K562 (cell line): Measurements from ENCODE around the gene HRCT1. TPM values are rescaled to one million over a fixed set of nuclear protein-coding genes. Genes with fewer than 3 reads are reported as not detected.
A peak's percentile ranks its signal among the peaks of the same experiment; 100 is the strongest.

Experiments
- ATAC-seq: fragments of 200-7000 bp; cut with Tn5 transposase; 3 replicates; pipeline ENCODE4 v1.9.1; 2020; ENCODE audit warnings: moderate library complexity
- BruUV-seq: library from RNA; stranded (reverse); fragments of 400-500 nt; replicated peaks from 2 replicates; lab custom pipeline; 2021; lab: Mats Ljungman, UMichigan
- CTCF ChIA-PET: fragments of 300-600 bp; formaldehyde crosslinking; extraction: SDS; loops from one replicate; lab custom pipeline; 2021; ENCODE audit warnings: low intra/inter-chr PET ratio; lab: Yijun Ruan, JAX
- POLR2A ChIA-PET: fragments of 300-600, 350-650 bp; sonication (Branson Sonifier 250); formaldehyde crosslinking; extraction: SDS; loops from one replicate; lab custom pipeline; 2021; ENCODE audit warnings: antibody characterized with exemption, inconsistent platforms; lab: Yijun Ruan, JAX
- DNase-seq, 4 experiments: peaks; one replicate each; pipeline versions ENCODE4 v3.0.0 to v3.0.0-alpha.2; 2011 to 2018; ENCODE audit warnings: low spot score in 3 of 4, mixed read lengths in 3 of 4; ENCODE audit errors: extremely low read depth in 1 of 4
- FAIRE-seq: peaks from 2 replicates; lab custom pipeline; 2011; peaks lifted over from hg19 to GRCh38; lab: Jason Lieb, UNC
- H2AFZ ChIP-seq: 2 replicates; pipeline ENCODE4 v1.6.0; 2011; ENCODE audit warnings: low read depth, low read length, control low read depth, inconsistent platforms
- H3K27ac ChIP-seq: fragments of 200-600 bp; 3 replicates; pipeline ENCODE4 v1.8.0; 2011; ENCODE audit warnings: low read depth, mild to moderate bottlenecking, control low read depth, inconsistent platforms, low read length, moderate library complexity, mixed read lengths; ENCODE audit errors: extremely low read depth
- H3K27me3 ChIP-seq, 2 experiments: fragments of 300-600 bp in 1 of 2; 2 replicates in 1 of 2; 3 replicates in 1 of 2; pipeline versions ENCODE4 v1.6.0 to v1.8.0; 2011; ENCODE audit warnings: inconsistent platforms in 2 of 2, low read length in 2 of 2, mild to moderate bottlenecking in 1 of 2, mixed read lengths in 1 of 2, moderate library complexity in 1 of 2; ENCODE audit not compliant: control insufficient read depth in 2 of 2, insufficient read depth in 2 of 2
- H3K36me3 ChIP-seq: fragments of 300-600 bp; 3 replicates; pipeline ENCODE4 v1.8.0; 2011; ENCODE audit warnings: mild to moderate bottlenecking, low read length, inconsistent platforms; ENCODE audit not compliant: control insufficient read depth, insufficient read depth
- H3K4me1 ChIP-seq, 2 experiments: fragments of 200-600 bp in 1 of 2; replicated peaks in 1 of 2; 2 replicates in 1 of 2; 3 replicates in 1 of 2; pipeline versions ENCODE4 v1.5.1 to v1.8.0; 2011; ENCODE audit warnings: inconsistent platforms in 2 of 2, low read length in 2 of 2, mild to moderate bottlenecking in 1 of 2, mixed read lengths in 1 of 2, moderate library complexity in 1 of 2; ENCODE audit not compliant: control insufficient read depth in 2 of 2, insufficient read depth in 2 of 2
- H3K4me2 ChIP-seq: 2 replicates; pipeline ENCODE4 v1.6.1; 2011; ENCODE audit warnings: low read length, control low read depth, inconsistent platforms, mixed read lengths; ENCODE audit not compliant: insufficient read depth
- H3K4me3 ChIP-seq: fragments of 200-600 bp; sonication (generic), shearing (Covaris generic); 2 replicates; pipeline ENCODE4 v1.5.1; 2016; ENCODE audit warnings: control low read depth, inconsistent platforms
- H3K79me2 ChIP-seq: fragments of 200-600 bp; 3 replicates; pipeline ENCODE4 v1.8.0; 2011; ENCODE audit warnings: low read length, inconsistent platforms; ENCODE audit not compliant: control insufficient read depth, insufficient read depth
- H3K9ac ChIP-seq, 2 experiments: 2 replicates each; pipeline versions ENCODE4 v1.6.0 to v1.6.1; 2011; ENCODE audit warnings: low read depth in 2 of 2, low read length in 2 of 2, control low read depth in 1 of 2, inconsistent platforms in 1 of 2, mild to moderate bottlenecking in 1 of 2, mixed read lengths in 1 of 2; ENCODE audit not compliant: insufficient read depth in 1 of 2
- H3K9me1 ChIP-seq: one replicate; pipeline ENCODE4 v1.6.0; 2011; ENCODE audit warnings: inconsistent platforms, mild to moderate bottlenecking, low read length, moderate library complexity; ENCODE audit not compliant: control insufficient read depth, insufficient read depth
- H3K9me3 ChIP-seq: replicated peaks from 2 replicates; pipeline ENCODE4 v1.5.1; 2011; ENCODE audit warnings: low read depth, low read length, inconsistent platforms; ENCODE audit not compliant: control insufficient read depth, insufficient read depth
- H4K20me1 ChIP-seq: replicated peaks from 2 replicates; pipeline ENCODE4 v1.6.1; 2011; ENCODE audit warnings: low read length, inconsistent platforms, mixed read lengths; ENCODE audit not compliant: control insufficient read depth, insufficient read depth
- CBX1 ChIP-seq: sonication (generic); IDR thresholded peaks from 2 replicates; pipeline ENCODE4 v1.6.1; 2016; ENCODE audit warnings: antibody characterized with exemption, low read depth, mild to moderate bottlenecking
- CEBPB ChIP-seq: fragments of 450-650 bp; IDR thresholded peaks from 2 replicates; pipeline ENCODE4 v1.6.1; 2016; ENCODE audit warnings: missing genetic modification characterization, missing compliant biosample characterization
- CEBPG ChIP-seq, 3 experiments: fragments of 200-800 bp in 1 of 3; sonication (Bioruptor generic) in 1 of 3; sonication (generic) in 1 of 3; formaldehyde crosslinking in 1 of 3; IDR thresholded peaks in 2 of 3; conservative IDR thresholded peaks in 1 of 3; 2 replicates each; pipeline versions ENCODE4 v1.6.1 to v1.8.0; 2016 to 2022; ENCODE audit warnings: missing compliant biosample characterization in 2 of 3, missing genetic modification characterization in 2 of 3, mild to moderate bottlenecking in 1 of 3, missing genetic modification reagents in 1 of 3
- DLX4 ChIP-seq: fragments of 250-450 bp; sonication (Bioruptor Pico); IDR thresholded peaks from 2 replicates; pipeline ENCODE4 v1.6.1; 2021; ENCODE audit warnings: mild to moderate bottlenecking
- DPF2 ChIP-seq: fragments of 450-650 bp; IDR thresholded peaks from 2 replicates; pipeline ENCODE4 v1.6.1; 2016
- TCFL5 ChIP-seq: fragments of 250-450 bp; sonication (Bioruptor Pico); conservative IDR thresholded peaks from 2 replicates; pipeline ENCODE4 v1.6.1; 2021; ENCODE audit warnings: mild to moderate bottlenecking, moderate library complexity, matching md5 sums
- ZNF12 ChIP-seq: sonication (generic); formaldehyde crosslinking; IDR thresholded peaks from 2 replicates; pipeline ENCODE4 v1.4.0; 2020; ENCODE audit warnings: mild to moderate bottlenecking, missing genetic modification reagents
- ZNF165 ChIP-seq: fragments of 250-450 bp; sonication (Bioruptor Pico); IDR thresholded peaks from 2 replicates; pipeline ENCODE4 v1.4.0; 2020; ENCODE audit warnings: borderline replicate concordance
- ZNF311 ChIP-seq: fragments of 250-450 bp; sonication (Bioruptor Pico); IDR thresholded peaks from 2 replicates; pipeline ENCODE4 v1.4.0; 2020; ENCODE audit warnings: mild to moderate bottlenecking, moderate library complexity
- WGBS: fragments of 100-300 bp; shearing (Covaris generic); methylation state at CpG from one replicate; pipeline ENCODE4 v1.1.6; 2016; ENCODE audit warnings: low coverage, mixed read lengths; ENCODE audit not compliant: insufficient coverage; ENCODE audit errors: missing lambda C conversion rate; 5-methylcytosine and 5-hydroxymethylcytosine counted together
- in situ Hi-C: fragments of 300-500 bp; cut with MboI; formaldehyde crosslinking; loops from 4 replicates; pipeline ENCODE4 v1.15.0; 2018; ENCODE audit warnings: inconsistent platforms, mixed read lengths
- intact Hi-C: fragments of 100-400 bp; cut with micrococcal nuclease; formaldehyde crosslinking; loops from 2 replicates; pipeline ENCODE4 v1.14.2; 2022
- polyA plus RNA-seq, 8 experiments: library from polyadenylated mRNA; depleted of rRNA in 4 of 8; stranded (reverse) in 5 of 8; unstranded in 3 of 8; fragments of >200 nt; fragmentation: Nextera tagmentation in 2 of 8; fragmentation: Illumina TruSeq in 1 of 8; extraction: Ambion mirVana in 2 of 8; extraction: Trizol in 1 of 8; gene quantifications; 2 replicates each; pipeline versions ENCODE4 v1.2.1 to v1.2.3, GENCODE V29; 2011 to 2014; ENCODE audit warnings: inconsistent platforms in 1 of 8, missing spikeins in 1 of 8
- total RNA-seq, 7 experiments: library from RNA; depleted of rRNA in 6 of 7; stranded (reverse); fragments of >200 nt in 6 of 7; fragmentation: Illumina TruSeq in 2 of 7; extraction: Trizol in 2 of 7; gene quantifications; 2 replicates each; pipeline versions ENCODE4 v1.2.1 to v1.2.3, GENCODE V29; 2011 to 2021; ENCODE audit warnings: low replicate concordance in 1 of 7
- TF ChIP-seq, protein P1 (sequence below), 2 experiments: fragments of 450-650 bp in 1 of 2; sonication (generic) in 1 of 2; formaldehyde crosslinking in 1 of 2; IDR thresholded peaks in 1 of 2; conservative IDR thresholded peaks in 1 of 2; 2 replicates each; pipeline versions ENCODE4 v1.6.1 to v1.8.1; 2016 to 2023; ENCODE audit warnings: mild to moderate bottlenecking in 2 of 2, moderate library complexity in 2 of 2, inconsistent platforms in 1 of 2, missing genetic modification reagents in 1 of 2

The HRCT1 gene
- total and polyA plus RNA-seq, 9 of the 15 experiments (the other 6 are each of a cell fraction or from before 2014, with no cell fraction given) = 0.40 TPM; not detected in 8

DNA sequence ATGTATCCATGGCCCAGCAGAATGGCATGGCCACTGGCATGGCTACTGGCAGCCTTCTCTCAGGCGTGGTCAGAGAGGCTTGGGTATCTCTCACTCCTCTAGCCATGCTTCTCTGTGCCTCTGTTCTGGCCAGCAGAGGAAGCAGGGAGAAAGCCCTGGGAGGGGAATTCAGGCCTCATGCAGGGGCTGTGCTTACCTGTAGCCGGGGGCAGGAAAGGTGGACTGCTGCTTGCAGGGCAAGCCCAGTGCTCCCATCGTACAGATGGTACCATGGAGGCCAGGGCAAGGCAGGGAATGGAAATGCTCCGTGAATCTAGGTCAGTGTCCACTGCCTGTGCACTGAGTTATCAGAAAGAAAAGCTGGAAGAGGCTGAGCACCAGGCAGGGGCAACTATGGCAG lies 38.5 kb upstream of the HRCT1 start:
- H3K4me3 ChIP-seq = no peak overlapping the region
- H3K4me2 ChIP-seq = no peak overlapping the region
- WGBS = 15% methylated on average over 4 of the region's 4 CpGs
- TF ChIP-seq TCFL5 (CRISPR knock-in tag) = no peak
- TF ChIP-seq ZNF311 (CRISPR knock-in tag) = no peak
- TF ChIP-seq ZNF165 = no peak
- TF ChIP-seq DPF2 = no peak
- no peak for ATAC-seq
- no peaks in the 10 kb centered on the region for H4K20me1 ChIP-seq
- BruUV-seq = no TSS peak
- H3K27me3 ChIP-seq = peaks cover 4 to 38% of the 10 kb centered on the region in 2 experiments; a peak in 3 of 5 replicates
- H3K36me3 ChIP-seq = no peaks in the 10 kb centered on the region
- no peak for FAIRE-seq
- no peak overlapping the region for H2AFZ ChIP-seq
- H3K9ac ChIP-seq = no peak overlapping the region
- H3K27ac ChIP-seq = no peak overlapping the region
- H3K4me1 ChIP-seq = peaks cover 0 to 5% of the 10 kb centered on the region in 2 experiments; a peak in 2 of 5 replicates
- no peak for DNase-seq
- in situ Hi-C loops = no loop called here
- no peaks in the 10 kb centered on the region for H3K79me2 ChIP-seq
- no peaks in the 10 kb centered on the region for H3K9me3 ChIP-seq
- POLR2A ChIA-PET = no interaction called here
- CTCF ChIA-PET = no interaction called here
- intact Hi-C loops = no loop called here
- no peaks in the 10 kb centered on the region for H3K9me1 ChIP-seq

GRCh38 chr9:35868933-35869332 lies 37.1 kb upstream of the HRCT1 start:
- intact Hi-C loops (no loop called here), in situ Hi-C loops (no loop called here)
- H3K27me3 ChIP-seq = peaks cover 2 to 26% of the 10 kb centered on the region in 2 experiments; a peak in 3 of 5 replicates
- no peaks in the 10 kb centered on the region for H4K20me1 ChIP-seq
- 8% methylated on average over 2 of the region's 2 CpGs for WGBS
- FAIRE-seq = no peak
- no peaks in the 10 kb centered on the region for H3K79me2 ChIP-seq
- ChIA-PET POLR2A (interaction anchor here (0.6 kb wide), 1 partner anchor 71 kb away, joined by 3 read pairs; no protein-coding TSS in a partner anchor), CTCF (no interaction called here)
- H3K4me3 ChIP-seq = no peak overlapping the region
- no peaks in the 10 kb centered on the region for H3K9me1 ChIP-seq
- H3K4me2 ChIP-seq = no peak overlapping the region
- H3K27ac ChIP-seq = no peak overlapping the region
- no peaks in the 10 kb centered on the region for H3K36me3 ChIP-seq
- peaks cover 0 to 5% of the 10 kb centered on the region in 2 experiments; a peak in 2 of 5 replicates for H3K4me1 ChIP-seq
- H2AFZ ChIP-seq = no peak overlapping the region
- BruUV-seq = no TSS peak
- ATAC-seq = no peak; the same call in 1 of the 3 replicates
- no peaks in the 10 kb centered on the region for H3K9me3 ChIP-seq
- DNase-seq = no peak
- 0 out of 2 replicates have a peak, but pooled peaks have one; percentile 19 for TF ChIP-seq CEBPB (tag)
- TF ChIP-seq CEBPG (CRISPR knock-in tag; IDR thresholded peaks at IDR 0.05) = peak; percentile 52; the same call in 1 of the 2 replicates
- peak in 1 of 2 experiments; percentile 61; a peak in 2 of 4 replicates for TF ChIP-seq CEBPG (tag; conservative IDR thresholded peaks at IDR 0.05 in 1 of 2, IDR thresholded peaks at IDR 0.05 in 1 of 2)
- TF ChIP-seq, protein P1, sequence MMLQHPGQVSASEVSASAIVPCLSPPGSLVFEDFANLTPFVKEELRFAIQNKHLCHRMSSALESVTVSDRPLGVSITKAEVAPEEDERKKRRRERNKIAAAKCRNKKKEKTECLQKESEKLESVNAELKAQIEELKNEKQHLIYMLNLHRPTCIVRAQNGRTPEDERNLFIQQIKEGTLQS (IDR thresholded peaks at IDR 0.05) = peak; percentile 67
- TF ChIP-seq, protein P1 (CRISPR knock-in tag; conservative IDR thresholded peaks at IDR 0.05) = no peak
- no peak for TF ChIP-seq DLX4 (CRISPR knock-in tag)
- TF ChIP-seq ZNF12 (CRISPR knock-in tag) = no peak
- TF ChIP-seq CBX1 = no peak
- TF ChIP-seq, all 486 proteins: peak for 3
- H3K9ac ChIP-seq = no peak overlapping the region
